ENCODE results near the gene UGGT1.
"Not testable (repeated sequence)": the region's sequence is repeated elsewhere in the genome, so short reads cannot be mapped to it uniquely, and the experiment has no call there.

Gene UGGT1

DNA sequence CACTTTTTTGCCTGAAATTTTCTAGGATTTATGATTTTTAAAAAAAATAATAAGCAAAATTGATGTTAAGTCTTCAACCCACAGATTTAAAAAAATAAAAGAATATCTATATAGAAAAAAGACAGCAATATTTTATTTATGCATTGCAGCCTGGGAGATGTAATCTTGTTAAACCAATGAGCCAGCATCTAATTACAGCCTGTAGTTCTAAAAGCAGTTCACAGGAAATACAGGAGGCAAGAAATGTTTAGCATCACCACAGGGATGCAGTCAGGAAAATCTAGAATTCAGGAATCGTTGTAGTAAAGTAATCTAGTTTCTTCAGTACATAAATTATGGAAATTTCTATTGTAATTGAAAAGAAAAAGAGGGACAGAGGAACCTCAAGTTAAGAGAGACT is 17.2 kb downstream of the UGGT1 start:
- no peak for DNase-seq

DNA sequence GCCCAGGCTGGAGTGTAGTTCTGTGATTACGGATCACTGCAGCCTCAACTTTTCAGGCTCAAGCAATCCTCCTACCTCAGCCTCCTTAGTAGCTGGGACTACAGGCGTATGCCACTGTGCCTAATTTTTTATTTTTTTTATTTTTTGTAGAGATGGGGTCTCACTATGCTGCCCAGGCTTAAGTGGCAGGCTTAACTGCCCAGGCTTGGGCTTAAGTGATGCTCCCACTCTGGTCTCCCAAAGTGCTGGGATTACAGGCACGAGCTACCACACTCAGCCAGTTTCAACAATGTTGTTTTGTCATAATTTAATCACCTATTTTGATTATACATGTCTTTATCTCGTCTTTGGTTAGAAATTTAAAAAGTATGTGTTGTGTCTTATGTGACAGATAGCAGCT is 18.2 kb downstream of the UGGT1 start:
- no peak for DNase-seq

DNA sequence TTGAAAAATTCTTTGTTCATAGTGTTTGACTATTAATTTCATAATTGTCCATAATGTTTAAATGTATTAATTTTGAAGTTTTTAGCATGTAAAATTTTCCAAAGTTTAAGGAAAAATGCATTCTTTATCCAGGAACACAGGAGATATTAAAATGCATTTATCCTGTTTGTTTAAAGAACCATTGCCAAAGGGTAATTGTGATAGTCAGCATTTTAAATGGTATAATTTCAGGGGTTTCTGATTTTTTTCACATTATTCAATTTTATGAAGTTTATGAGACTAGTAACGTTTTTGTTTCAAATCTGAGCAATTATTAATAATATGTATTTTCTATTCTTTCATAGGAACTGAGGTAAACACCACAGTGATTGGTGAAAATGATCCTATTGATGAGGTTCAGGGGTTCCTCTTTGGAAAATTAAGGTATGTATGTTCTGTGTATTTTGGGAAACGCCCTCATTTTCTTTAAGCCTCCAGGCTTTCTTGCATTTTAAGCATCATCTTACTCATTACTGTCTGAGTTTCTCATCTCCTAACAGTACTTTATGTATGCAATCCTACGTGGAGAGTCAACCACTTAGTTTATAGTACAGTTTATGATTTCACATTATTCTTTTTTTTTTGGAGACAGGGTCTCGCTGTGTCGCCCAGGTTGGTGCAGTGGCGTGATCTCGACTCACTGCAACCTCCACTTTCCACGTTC is 25.1 kb downstream of the UGGT1 start:
- DNase-seq = no peak

GRCh38 chr2:128134573-128134972 is 43.6 kb downstream of the UGGT1 start:
- no peak for DNase-seq

DNA sequence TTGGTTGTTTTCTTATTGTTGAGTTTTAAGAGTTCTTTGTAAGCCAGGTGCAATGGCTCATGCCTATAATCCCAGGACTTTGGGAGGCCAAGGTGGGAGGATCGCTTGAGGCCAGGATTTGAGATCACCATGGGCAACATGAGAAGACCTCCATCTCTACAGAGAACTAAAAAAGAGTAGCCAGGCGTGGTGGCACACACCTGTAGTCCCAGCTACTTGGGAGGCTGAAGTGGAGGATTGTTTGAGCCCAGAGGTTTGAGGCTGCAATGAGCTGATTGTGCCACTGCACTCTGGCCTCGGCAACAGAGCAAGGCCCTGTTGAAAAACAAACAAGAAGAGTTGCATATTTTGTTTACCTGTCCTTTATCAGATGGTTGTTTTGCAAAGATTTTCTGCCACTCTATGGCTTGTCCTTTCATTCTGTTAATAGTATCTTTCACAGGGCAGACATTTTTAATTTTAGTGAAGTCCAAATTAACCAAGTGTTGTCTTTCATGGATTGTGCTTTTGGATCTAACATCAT is 46.2 kb downstream of the UGGT1 start:
- DNase-seq = no peak

- no peak for DNase-seq
These were observed 48.6 kb downstream of the UGGT1 start for GRCh38 chr2:128139624-128140023.

DNA sequence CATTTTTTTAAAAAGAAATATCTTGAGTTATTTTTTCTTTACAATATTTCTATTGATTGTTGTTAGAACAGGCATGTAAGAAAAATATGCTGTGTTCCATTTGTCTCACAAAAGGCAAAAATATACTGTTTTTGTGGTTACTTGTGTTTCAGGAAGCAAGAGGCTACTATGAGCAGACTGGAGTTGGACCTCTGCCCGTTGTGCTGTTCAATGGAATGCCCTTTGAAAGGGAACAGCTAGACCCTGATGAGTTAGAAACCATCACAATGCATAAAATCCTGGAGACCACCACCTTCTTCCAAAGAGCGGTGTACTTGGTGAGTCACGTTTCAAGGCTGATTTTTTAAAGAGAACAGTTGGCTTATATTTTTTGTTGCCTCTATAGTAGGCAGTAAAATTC is 54.7 kb downstream of the UGGT1 start:
- no peak for DNase-seq

GRCh38 chr2:128153786-128154185 is 62.8 kb downstream of the UGGT1 start:
- DNase-seq = no peak

DNA sequence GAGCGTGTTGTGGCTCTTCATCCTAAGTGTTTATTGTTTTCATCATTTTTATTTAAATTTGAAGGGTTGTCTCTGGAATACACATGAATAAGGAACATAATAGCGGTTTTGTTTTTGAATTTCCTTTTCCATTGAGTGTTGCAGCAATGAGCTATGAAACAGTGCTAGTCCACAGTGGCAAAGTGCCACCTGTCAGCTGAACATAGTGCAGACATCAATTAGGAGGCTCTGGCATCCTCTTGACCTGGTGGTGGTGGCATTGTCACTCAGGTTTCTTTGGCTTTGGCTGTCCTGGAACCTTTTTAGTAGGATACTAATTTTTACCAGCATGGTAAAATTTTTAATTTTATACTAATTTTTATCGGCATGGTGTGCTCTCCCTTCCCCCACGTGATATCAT is 63.2 kb downstream of the UGGT1 start:
- DNase-seq = no peak

- DNase-seq = no peak
These were observed 65.0 kb downstream of the UGGT1 start for GRCh38 chr2:128155970-128156369.

DNA sequence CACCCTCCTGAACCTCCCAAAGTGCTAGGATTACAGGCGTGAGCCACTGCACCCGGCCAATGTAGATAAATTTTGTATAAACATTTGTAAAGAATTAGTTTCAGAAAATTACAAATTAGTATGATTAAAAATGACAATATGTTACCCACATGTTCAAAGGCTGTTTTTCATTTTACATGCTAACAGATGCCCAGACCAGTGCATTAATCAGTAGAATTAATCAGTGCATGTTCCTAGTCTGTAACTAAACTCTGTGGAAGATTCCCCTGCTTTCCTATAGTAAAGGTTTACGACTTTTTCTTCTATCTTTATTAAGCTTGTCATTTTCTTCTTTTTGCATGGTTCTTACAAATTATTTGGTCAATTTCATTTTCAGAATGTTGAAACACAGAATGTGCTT is 65.8 kb downstream of the UGGT1 start:
- DNase-seq = no peak

GRCh38 chr2:128157644-128158043 is 66.6 kb downstream of the UGGT1 start:
- no peak for DNase-seq

DNA sequence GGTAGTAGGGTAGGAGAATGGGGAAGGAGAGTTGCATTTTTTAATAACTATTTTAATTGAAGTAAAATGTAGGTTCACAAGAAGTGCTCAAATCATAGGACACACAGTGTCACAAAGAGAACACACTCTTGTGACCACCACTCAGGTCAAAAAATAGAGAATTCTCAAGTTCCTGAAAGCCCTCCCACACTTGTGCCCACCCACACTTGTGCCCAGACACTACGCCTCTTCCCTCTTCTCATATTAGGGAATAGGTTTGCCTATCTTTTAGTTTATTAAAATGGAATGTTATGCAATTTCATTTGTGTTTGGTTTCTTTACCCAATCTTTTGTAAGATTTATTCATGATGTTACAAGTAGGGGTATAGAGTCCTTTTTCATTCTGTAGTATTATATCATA is 67.2 kb downstream of the UGGT1 start:
- no peak for DNase-seq

GRCh38 chr2:128159437-128159836 is 68.4 kb downstream of the UGGT1 start:
- no peak for DNase-seq

DNA sequence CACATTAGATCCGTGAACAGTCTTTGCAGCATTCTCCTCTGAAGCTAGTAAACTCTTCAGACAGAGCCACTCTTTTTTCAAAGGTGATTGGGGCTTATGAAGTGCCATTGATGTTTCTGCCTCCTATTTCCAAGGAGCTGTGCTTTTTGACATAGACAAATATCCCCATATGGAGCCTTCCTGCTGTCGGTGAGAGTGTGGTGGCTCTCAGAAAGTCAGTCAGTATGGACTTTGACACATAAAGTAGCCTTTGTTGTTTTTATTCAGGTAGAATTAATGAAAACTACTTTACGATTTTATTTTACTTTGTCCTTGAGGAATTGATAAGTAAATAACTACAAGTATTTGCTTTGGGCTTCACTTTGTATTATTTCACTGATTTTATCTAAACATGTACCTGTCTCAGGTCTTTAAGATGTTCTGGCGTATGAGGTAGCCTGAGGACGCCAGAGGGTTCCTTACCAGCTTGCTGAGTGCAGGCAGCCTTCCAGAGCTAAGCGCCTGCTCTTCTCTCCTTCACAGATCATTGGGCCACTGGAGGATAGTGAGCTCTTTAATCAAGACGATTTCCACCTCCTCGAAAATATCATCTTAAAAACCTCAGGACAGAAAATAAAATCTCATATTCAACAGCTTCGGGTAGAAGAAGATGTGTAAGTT is 69.7 kb downstream of the UGGT1 start:
- DNase-seq = no peak

DNA sequence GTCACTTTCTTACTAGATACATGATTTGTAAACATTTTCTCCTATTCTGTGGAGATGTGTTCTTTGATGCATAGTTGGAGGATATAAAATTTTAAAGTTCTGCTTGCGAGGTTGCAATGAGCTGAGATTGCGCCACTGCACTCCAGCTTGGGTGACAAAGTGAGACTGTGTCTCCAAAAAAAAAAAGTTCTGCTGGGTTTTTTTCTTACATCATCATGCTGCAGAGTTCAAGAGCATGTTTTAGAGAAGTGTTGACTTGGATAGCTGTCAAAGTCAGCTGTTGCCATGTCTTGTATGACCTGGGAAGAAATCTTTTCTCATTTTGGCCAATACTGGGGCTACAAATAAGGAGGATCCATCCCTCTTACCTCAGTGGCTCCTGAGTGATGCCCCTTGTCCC is 71.3 kb downstream of the UGGT1 start:
- no peak for DNase-seq

DNA sequence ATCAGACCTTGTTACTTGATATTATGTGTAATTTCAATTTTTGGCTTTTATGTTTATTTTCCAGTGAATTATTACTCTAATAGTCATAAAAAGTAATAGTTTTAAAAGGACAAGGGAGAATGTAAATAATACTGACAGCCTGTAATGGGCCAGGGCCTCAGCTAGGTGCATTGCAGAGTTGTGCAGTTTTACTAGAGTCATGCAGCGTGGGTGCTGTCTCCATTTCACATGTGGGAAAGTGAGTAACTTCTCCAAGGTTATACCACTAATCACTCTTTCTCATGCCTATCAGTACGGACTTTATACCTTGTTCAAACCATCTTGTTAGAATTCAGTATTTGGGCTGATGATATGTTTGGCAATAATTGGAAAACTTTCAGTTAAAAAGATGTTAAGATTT is 73.3 kb downstream of the UGGT1 start:
- DNase-seq = no peak

DNA sequence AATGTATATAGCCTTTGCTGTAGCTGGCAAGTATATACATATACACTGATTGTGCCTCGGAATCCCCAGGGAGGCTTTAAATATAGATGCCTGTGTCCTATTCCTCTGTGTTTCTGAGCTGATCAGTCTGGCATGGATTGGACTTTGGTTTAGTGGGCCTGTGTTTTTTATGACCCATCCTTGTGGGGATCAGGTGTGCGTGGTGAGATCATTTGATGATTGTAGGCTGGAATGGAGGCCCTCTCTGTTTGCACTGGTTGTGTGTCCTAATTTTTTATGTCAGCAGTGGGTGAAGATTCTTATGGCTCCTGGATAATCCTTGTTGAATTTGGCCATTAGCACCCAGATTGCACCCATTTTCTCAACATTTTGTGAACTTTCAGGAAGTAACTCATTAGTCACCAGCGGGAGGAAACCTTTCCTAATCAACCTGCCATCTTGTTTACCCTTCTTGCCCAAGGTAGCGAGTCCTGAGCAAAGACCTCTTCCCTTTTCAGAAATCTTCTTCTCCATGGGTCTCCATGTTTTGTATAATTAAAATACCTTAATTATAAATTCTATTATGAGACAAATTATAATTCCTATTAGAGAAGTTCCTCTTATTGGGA is 75.8 kb downstream of the UGGT1 start:
- DNase-seq = no peak

DNA sequence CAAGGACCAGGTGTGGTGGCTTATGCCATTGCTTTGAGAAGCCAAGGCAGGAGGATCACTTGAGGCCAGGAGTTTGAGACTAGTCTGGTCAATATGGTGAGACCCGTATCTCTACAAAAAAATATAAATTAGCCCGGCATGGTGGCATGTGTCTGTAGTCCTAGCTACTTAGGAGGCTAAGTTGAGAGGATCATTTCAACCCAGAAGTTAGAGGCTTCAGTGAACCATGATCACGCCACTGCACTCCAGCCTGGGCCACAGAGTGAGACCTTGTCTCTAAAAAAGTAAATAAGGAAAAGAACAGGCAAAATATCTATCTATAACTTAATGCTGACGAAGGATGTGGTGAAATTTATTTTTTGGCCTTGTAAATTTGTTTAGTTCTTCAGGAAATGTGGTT is 78.1 kb downstream of the UGGT1 start:
- no peak for DNase-seq

DNA sequence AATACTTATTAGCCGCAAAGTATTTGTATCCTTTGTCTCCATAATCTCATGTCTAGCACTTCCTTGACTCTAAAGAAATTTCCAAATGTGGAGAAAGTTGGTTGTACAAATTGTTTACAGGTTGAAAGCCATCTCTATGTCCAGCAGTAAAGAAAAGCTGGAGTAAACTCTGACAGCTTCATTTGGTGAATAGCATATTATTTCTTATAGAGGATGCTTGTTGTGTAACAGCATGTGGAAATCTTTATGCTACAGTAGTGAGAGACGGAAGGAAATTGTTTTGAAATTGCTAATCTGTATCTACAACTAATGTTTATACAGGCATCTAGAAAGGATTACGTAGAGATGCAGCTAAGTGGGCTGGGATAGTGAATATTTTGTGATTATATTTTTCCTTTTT is 78.5 kb downstream of the UGGT1 start:
- no peak for DNase-seq

DNA sequence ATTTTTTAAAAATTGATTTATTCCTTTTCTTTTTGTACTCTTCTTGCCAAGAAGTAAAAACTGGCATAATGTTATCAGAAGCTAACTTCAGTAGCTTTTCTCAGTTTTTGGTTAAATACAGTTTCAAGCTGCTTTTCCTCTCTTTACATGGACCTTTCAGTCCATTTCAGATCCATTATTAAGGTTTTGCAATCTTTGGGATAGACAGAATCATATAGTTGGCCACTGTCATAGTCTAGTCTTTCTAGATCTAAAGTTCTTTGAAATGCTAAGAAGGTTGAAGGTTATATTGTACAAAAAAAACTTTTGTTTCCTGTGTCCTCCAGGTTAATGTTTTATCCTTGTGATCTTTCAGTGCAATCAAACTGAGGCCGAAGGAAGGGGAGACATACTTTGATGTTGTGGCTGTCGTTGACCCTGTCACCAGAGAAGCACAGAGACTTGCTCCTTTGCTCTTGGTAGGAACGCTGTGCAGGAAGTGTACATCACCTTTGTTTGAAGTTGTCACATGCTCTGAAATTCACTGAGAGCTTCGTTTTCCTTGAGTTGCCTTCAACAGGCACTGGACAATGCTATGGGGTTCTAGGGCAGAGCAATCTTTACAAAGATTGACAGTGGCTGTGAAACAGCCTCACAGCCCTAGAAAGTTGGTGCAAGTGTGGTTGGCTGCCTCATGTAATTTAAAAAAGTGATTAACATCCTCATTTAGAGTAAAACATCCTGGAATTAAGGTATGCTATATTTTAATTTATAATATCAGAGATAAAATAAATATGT is 79.1 kb downstream of the UGGT1 start:
- no peak for DNase-seq

DNA sequence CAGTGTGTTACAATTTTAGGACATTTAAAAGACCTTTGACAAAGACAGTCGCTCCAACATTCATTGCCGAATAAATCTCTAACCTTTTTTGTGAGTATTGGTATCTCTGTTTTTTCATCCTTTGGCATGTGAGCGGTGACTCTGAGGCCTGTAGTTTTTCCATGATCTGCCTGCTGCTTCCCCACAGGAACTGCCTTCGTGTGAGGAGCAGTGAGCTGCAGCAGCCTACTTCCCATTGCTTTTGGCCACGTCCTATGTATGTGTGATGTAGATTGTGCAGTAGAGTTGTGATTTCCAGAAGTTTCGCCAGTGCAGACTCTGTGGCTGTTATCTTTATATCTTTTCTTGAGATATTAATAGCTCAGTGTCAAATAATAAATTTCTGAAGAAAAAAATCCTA is 79.8 kb downstream of the UGGT1 start:
- DNase-seq = no peak

- no peak for DNase-seq
These were observed 81.2 kb downstream of the UGGT1 start for GRCh38 chr2:128172191-128172590.

GRCh38 chr2:128174067-128174466 is 83.1 kb downstream of the UGGT1 start:
- not testable (repeated sequence) for DNase-seq

Measured in midbrain (tissue), 1 donor.